ENCODE data around the gene KLF15.

Gene KLF15

DNA sequence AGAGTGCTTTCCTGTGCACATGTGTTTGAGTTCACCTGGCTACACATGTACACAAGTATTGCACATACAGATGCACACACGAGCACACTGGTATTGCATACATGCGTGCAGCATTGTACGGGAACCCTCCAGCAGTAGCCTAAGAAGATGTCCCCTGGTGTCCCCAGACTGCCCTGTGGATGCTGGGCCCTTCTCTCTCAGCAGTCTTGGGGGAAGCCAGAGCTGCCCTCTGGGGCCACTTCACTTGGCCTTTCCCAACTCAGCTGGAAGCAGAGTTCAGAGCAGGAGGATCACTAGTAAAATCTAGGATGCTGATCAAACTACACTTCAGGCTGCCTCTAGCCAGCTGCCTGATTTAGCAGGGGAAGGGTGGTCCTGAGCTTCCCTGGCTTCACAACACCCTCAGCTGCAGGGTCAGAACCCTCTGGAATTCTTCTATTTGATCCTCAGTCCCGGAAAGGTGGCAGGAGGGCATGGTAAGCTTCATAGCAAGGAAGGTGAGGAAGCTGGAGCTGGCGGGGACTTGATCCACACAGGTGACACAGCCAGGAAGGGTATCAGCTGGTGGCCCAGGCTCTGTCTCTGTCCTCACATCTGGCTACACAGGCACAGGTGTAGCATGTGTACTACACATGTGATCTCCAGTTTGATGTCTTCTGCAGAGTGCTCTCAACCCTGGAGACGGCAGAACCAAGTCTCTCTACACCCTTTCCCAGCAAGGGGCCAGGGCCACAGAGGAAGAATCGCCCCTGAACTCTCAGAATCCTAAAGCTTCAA is 36.5 kb downstream of the KLF15 start:
- no peak for DNase-seq (ENCODE audit: low read depth in 2 of 2)

GRCh38 chr3:126319701-126320295 is 37.4 kb downstream of the KLF15 start:
- no peak for DNase-seq (ENCODE audit: low read depth in 2 of 2)

- DNase-seq (ENCODE audit: low read depth in 2 of 2) = no peak
Measured at GRCh38 chr3:126317029-126317996, 39.9 kb downstream of the KLF15 start.

DNA sequence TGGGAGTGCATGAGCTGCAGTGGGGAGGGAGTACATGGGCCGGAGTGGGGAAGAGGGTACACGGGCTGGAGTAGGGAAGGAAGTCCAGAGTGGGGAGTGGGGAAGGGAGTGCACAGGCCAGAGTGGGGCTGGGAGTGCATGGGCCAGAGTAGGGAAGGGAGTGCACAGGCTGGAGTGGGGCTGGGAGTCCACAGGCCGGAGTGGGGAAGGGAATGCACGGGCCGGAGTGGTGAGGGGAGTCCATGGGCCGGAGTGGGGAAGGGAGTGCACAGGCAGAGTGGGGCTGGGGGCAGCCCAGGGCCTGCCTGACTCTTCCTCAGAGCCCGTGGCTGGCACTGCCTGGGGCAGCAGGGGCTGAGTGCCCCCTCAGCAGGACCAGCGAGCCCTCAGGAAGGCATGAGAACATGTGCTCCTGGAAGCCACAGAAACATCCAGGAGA is 40.7 kb downstream of the KLF15 start:
- no peak for DNase-seq (ENCODE audit: low read depth in 2 of 2)

DNA sequence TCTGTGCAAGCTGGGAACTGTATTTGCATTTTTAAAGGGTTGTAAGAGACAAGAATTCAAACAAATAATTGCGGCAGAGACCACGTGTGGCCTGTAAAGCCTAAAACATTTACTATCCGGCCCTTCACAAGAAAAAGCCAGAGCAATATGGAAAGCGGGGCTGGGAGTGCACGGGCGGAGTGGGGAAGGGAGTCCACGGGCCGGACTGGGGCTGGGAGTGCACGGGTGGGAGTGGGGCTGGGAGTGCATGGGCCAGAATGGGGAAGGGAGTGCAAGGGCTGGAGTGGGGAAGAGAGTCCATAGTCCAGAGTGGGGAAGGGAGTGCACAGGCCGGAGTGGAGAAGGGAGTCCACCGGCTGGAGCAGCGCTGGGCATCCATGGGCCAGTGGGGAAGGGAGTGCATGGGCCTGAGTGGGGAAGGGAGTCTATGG is 41.2 kb downstream of the KLF15 start:
- no peak for DNase-seq (ENCODE audit: low read depth in 2 of 2)

GRCh38 chr3:126314790-126315658 is 42.2 kb downstream of the KLF15 start:
- no peak for DNase-seq (ENCODE audit: low read depth in 2 of 2)

- no peak for DNase-seq (ENCODE audit: low read depth in 2 of 2)
Measured at GRCh38 chr3:126314305-126314789, 42.9 kb downstream of the KLF15 start.

DNA sequence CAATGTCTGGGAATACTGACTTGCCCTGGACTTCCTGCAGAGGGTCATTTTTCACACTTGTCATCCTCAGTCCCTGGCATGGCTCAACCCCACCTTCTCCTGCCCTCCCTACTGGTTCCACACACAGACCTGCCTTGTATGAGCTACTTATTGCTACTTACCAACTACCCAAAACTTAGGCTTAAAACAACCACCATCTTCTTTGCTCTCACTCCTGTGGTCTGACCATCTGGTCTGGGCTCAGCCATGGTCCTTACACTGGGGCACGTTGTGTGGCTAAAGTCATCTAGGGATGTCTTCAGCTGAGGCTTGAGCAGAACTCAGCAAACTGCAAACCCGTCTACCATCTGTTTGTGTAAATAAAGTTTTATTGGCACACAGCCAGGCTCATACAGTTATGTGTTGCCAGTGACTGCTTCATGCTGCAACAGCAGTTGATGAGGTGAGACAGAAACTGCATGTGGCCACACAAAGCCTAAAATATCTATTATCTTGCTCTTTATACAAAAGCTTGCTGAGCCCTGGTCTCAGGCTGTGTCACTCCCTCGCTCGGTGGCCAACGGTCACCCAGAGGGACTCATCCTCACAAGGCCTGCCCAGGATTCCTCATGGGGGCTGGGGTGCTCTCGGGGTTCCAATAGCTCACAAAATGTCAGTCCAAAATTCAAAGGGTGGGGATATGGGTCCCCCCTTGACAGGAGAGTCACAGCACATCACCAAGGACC is 43.5 kb downstream of the KLF15 start:
- DNase-seq (ENCODE audit: low read depth in 2 of 2) = no peak

DNA sequence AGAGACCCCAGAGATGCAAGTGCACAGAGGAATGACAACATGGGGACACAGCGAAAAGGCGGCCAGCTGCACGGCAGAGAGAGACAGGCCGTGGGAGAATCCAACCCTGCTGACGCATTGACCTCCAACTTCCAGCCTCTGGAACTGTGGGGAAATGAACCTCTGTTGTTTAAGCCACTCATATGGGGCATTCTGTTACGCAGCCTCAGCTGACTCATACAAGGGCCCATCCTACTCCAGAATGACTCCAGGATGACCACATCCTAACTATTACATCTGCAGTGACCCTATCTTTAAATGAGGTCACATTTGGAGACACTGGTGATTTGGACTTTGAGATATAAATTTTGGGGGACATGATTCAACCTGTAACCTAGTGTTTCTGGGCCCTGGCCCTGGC is 44.0 kb downstream of the KLF15 start:
- no peak for DNase-seq (ENCODE audit: low read depth in 2 of 2)

- no peak for DNase-seq (ENCODE audit: low read depth in 2 of 2)
Measured at GRCh38 chr3:126312341-126312740, 44.9 kb downstream of the KLF15 start.

- DNase-seq (ENCODE audit: low read depth in 2 of 2) = no peak
Measured at GRCh38 chr3:126311338-126311978, 45.8 kb downstream of the KLF15 start.

GRCh38 chr3:126310816-126311215 is 46.4 kb downstream of the KLF15 start:
- DNase-seq (ENCODE audit: low read depth in 2 of 2) = no peak

DNA sequence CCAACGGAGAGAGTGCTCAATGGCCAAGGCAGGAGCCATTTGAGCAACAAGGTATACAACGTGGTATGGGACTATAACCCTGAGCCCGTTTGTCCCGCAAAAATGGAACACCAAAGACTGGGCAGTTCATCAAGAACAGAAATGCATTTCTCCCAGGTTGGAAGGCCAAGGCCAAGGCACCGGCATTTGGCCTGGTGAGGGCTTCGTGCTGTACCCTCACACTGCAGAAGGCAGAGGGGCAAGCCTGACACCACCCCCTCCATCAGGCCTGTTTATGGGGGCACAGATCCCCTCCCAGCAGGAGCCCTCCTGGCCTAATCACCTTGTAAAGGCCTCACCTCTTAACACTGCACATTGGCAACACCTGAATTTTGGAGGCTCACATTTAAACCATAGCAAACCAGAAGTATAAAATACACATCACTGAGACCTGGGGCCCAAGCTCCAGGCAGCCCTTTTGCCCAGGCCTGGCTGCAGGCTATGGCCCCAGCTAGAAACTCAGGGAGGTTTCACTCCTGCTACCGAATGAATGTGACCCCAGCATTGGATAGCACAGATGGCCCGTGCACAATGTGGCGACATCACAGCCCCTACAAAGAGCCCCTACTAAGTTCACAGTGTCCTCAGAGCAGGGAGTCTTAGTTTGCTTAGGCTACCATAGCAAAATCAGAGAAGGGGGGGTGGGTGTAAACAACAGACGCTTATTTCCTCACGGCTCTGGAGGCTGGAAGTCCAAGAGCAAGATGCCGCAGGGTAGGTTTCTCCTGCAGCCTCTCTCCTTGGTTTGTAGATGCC is 47.1 kb downstream of the KLF15 start:
- no peak for DNase-seq (ENCODE audit: low read depth in 2 of 2)

GRCh38 chr3:126309165-126309564 is 48.0 kb downstream of the KLF15 start:
- DNase-seq (ENCODE audit: low read depth in 2 of 2) = no peak

GRCh38 chr3:126308394-126309125 is 48.6 kb downstream of the KLF15 start:
- no peak for DNase-seq (ENCODE audit: low read depth in 2 of 2)

- DNase-seq (ENCODE audit: low read depth in 2 of 2) = no peak
Measured at GRCh38 chr3:126307591-126308393, 49.4 kb downstream of the KLF15 start.

GRCh38 chr3:126306888-126307482 is 50.2 kb downstream of the KLF15 start:
- DNase-seq (ENCODE audit: low read depth in 2 of 2) = no peak
